ENCODE data around the gene DMD.

The DMD gene

DNA sequence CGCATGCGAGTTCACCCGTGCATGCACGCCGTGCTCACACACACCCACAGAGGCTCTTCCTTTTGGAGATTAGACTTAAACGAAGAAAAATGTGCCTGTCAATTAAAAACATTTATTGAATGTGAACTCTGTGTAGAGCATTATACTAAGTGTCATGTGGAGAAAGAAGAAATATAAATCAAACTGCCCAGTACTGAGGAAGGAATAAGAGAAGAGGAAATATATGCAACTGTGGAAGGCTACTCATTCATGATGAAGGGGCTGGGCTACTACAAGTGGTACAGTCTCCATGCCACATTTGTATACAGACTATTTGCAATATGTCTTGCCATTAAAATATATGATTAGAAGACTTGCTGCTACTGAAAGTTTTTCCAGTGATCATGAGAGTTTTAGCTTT lies 714.7 kb downstream of the DMD start:
- H3K4me3 ChIP-seq (ENCODE audit: low read length, poor library complexity, severe bottlenecking): no peak overlapping the region
- no peaks in the 10 kb centered on the region for H3F3A ChIP-seq (ENCODE audit: low read depth)
- H3K9me2 ChIP-seq (replicated peaks; ENCODE audit: low read depth, low read length): no peaks in the 10 kb centered on the region
- no peaks in the 10 kb centered on the region for H3K4me1 ChIP-seq (ENCODE audit: insufficient read depth, low read length, poor library complexity, severe bottlenecking)
- no peak overlapping the region for H3K9ac ChIP-seq (ENCODE audit: low read depth, low read length, poor library complexity, severe bottlenecking)
- H3K9me3 ChIP-seq (ENCODE audit: insufficient read depth, low read depth, low read length): no peaks in the 10 kb centered on the region
- H3K36me3 ChIP-seq (ENCODE audit: insufficient read depth, low read length): no peaks in the 10 kb centered on the region
- no peaks in the 10 kb centered on the region for H3K27me3 ChIP-seq (ENCODE audit: insufficient read depth, low read length, poor library complexity, severe bottlenecking)
- H2AFZ ChIP-seq (ENCODE audit: low read length): no peak overlapping the region
- no peaks in the 10 kb centered on the region for H3K79me2 ChIP-seq (ENCODE audit: insufficient read depth, low read length)
- H3K4me2 ChIP-seq (ENCODE audit: low read depth, low read length, poor library complexity, severe bottlenecking): no peak overlapping the region
- TF ChIP-seq EZH2phosphoT487 (IDR thresholded peaks at IDR 0.05; ENCODE audit: borderline replicate concordance): no peak
- TF ChIP-seq, protein P1, sequence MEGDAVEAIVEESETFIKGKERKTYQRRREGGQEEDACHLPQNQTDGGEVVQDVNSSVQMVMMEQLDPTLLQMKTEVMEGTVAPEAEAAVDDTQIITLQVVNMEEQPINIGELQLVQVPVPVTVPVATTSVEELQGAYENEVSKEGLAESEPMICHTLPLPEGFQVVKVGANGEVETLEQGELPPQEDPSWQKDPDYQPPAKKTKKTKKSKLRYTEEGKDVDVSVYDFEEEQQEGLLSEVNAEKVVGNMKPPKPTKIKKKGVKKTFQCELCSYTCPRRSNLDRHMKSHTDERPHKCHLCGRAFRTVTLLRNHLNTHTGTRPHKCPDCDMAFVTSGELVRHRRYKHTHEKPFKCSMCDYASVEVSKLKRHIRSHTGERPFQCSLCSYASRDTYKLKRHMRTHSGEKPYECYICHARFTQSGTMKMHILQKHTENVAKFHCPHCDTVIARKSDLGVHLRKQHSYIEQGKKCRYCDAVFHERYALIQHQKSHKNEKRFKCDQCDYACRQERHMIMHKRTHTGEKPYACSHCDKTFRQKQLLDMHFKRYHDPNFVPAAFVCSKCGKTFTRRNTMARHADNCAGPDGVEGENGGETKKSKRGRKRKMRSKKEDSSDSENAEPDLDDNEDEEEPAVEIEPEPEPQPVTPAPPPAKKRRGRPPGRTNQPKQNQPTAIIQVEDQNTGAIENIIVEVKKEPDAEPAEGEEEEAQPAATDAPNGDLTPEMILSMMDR (conservative IDR thresholded peaks at IDR 0.05; ENCODE audit: low read length): no peak
- no peaks in the 10 kb centered on the region for H4K20me1 ChIP-seq (ENCODE audit: insufficient read depth, low read length, poor library complexity, severe bottlenecking)

DNA sequence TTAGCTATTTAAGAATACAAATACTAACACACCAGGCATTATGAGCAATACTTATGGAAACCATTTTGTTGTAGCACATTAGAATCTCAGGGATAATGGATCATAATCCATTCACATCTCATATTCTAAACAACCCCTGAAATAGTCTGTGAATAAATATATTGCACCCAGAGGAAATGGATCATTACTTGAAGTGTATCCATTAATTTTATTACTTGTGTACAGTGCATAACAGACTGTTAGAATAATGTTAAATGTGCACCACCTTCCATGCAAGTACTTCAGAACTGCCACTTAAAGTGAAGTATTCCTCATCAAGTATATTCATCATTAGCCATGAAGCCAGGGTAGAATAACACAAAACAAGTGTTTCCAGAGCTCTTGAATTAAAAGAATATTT lies 715.5 kb downstream of the DMD start:
- Histone ChIP-seq H3F3A (ENCODE audit: low read depth) (no peaks in the 10 kb centered on the region), H3K27me3 (ENCODE audit: insufficient read depth, low read length, poor library complexity, severe bottlenecking) (no peaks in the 10 kb centered on the region), H3K9me3 (ENCODE audit: insufficient read depth, low read depth, low read length) (no peaks in the 10 kb centered on the region), H3K4me3 (ENCODE audit: low read length, poor library complexity, severe bottlenecking) (no peak overlapping the region), H2AFZ (ENCODE audit: low read length) (no peak overlapping the region), H3K4me1 (ENCODE audit: insufficient read depth, low read length, poor library complexity, severe bottlenecking) (no peaks in the 10 kb centered on the region), H3K9ac (ENCODE audit: low read depth, low read length, poor library complexity, severe bottlenecking) (no peak overlapping the region), H3K9me2 (replicated peaks; ENCODE audit: low read depth, low read length) (no peaks in the 10 kb centered on the region), H3K36me3 (ENCODE audit: insufficient read depth, low read length) (no peaks in the 10 kb centered on the region), H3K79me2 (ENCODE audit: insufficient read depth, low read length) (no peaks in the 10 kb centered on the region), H3K4me2 (ENCODE audit: low read depth, low read length, poor library complexity, severe bottlenecking) (no peak overlapping the region), H4K20me1 (ENCODE audit: insufficient read depth, low read length, poor library complexity, severe bottlenecking) (no peaks in the 10 kb centered on the region)
- TF ChIP-seq, protein P1 (conservative IDR thresholded peaks at IDR 0.05; ENCODE audit: low read length): no peak
- TF ChIP-seq EZH2phosphoT487 (IDR thresholded peaks at IDR 0.05; ENCODE audit: borderline replicate concordance): no peak

DNA sequence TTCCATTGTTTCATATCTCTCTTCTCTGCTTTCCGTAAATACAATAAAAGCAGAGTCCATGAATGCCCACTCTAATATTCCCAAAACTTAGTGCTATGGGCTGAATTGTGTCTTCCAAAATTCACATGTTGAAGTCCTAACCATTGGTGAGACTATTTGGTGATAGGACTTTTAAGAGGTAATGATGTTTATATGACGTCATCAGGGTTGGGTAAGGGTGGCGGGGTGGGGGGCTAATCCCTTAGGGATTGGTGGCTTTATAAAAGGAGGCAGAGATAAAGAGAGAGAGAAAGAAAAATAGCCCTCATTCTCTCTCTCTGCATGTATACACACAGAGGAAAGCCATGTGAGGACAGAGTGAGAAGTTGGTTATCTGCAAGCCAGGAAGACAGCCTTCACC lies 722.2 kb downstream of the DMD start:
- H3K9me3 ChIP-seq (ENCODE audit: insufficient read depth, low read depth, low read length): no peaks in the 10 kb centered on the region
- no peaks in the 10 kb centered on the region for H3K36me3 ChIP-seq (ENCODE audit: insufficient read depth, low read length)
- no peaks in the 10 kb centered on the region for H3K4me1 ChIP-seq (ENCODE audit: insufficient read depth, low read length, poor library complexity, severe bottlenecking)
- no peak overlapping the region for H3K9ac ChIP-seq (ENCODE audit: low read depth, low read length, poor library complexity, severe bottlenecking)
- no peaks in the 10 kb centered on the region for H3F3A ChIP-seq (ENCODE audit: low read depth)
- no peaks in the 10 kb centered on the region for H3K27me3 ChIP-seq (ENCODE audit: insufficient read depth, low read length, poor library complexity, severe bottlenecking)
- no peak overlapping the region for H3K4me3 ChIP-seq (ENCODE audit: low read length, poor library complexity, severe bottlenecking)
- H4K20me1 ChIP-seq (ENCODE audit: insufficient read depth, low read length, poor library complexity, severe bottlenecking): no peaks in the 10 kb centered on the region
- no peak overlapping the region for H2AFZ ChIP-seq (ENCODE audit: low read length)
- TF ChIP-seq EZH2phosphoT487 (IDR thresholded peaks at IDR 0.05; ENCODE audit: borderline replicate concordance): no peak
- TF ChIP-seq, protein P1 (conservative IDR thresholded peaks at IDR 0.05; ENCODE audit: low read length): no peak
- H3K4me2 ChIP-seq (ENCODE audit: low read depth, low read length, poor library complexity, severe bottlenecking): no peak overlapping the region
- H3K79me2 ChIP-seq (ENCODE audit: insufficient read depth, low read length): no peaks in the 10 kb centered on the region
- no peaks in the 10 kb centered on the region for H3K9me2 ChIP-seq (replicated peaks; ENCODE audit: low read depth, low read length)
